Measurements from ENCODE around the gene ITIH4. TPM values are rescaled to one million over a fixed set of nuclear protein-coding genes. Genes with fewer than 3 reads are reported as not detected.

The ITIH4 gene
- total and polyA plus RNA-seq, 9 of the 15 experiments (the other 6 are each of a cell fraction or from before 2014, with no cell fraction given), result 0.09 to 0.62 (median 0.20) TPM; not detected in 6

GRCh38 chr3:52777127-52777958, 53.1 kb downstream of the ITIH4 start, which contains the start of gene ITIH1:
Gene ITIH1, plus strand, starts transcription at chr3:52777599. Its CDS starts 17 bp downstream, at chr3:52777616.
- H3K4me3 ChIP-seq, result no peak within 1 kb of the TSS
- intact Hi-C loops (cut with micrococcal nuclease), result no loop called here
- no peaks in the 10 kb centered on the region for H3K9me3 ChIP-seq (replicated peaks; ENCODE audit: control insufficient read depth, insufficient read depth, low read depth, low read length)
- no peak within 1 kb of the TSS for H2AFZ ChIP-seq (ENCODE audit: low read depth, low read length)
- DNase-seq (ENCODE audit: extremely low read depth in 1 of 4, low spot score in 3 of 4), result no peak
- POLR2A ChIA-PET, result no interaction called here
- no peak within 1 kb of the TSS for H3K9ac ChIP-seq (ENCODE audit: insufficient read depth in 1 of 2, low read depth in 2 of 2, low read length in 2 of 2)
- no peaks in the 10 kb centered on the region for H3K79me2 ChIP-seq (ENCODE audit: control insufficient read depth, insufficient read depth, low read length)
- H3K36me3 ChIP-seq (ENCODE audit: control insufficient read depth, insufficient read depth, low read length), result no peaks in the 10 kb centered on the region
- no peak for ATAC-seq
- BruUV-seq (replicated peaks), result no TSS peak
- no peaks in the 10 kb centered on the region for H3K9me1 ChIP-seq (ENCODE audit: control insufficient read depth, insufficient read depth, low read length)
- H4K20me1 ChIP-seq (replicated peaks; ENCODE audit: control insufficient read depth, insufficient read depth, low read length), result no peaks in the 10 kb centered on the region
- FAIRE-seq, result no peak
- no peak within 1 kb of the TSS for H3K27ac ChIP-seq (ENCODE audit: extremely low read depth, low read depth, low read length)
- H3K4me1 ChIP-seq (replicated peaks in 1 of 2; ENCODE audit: control insufficient read depth in 2 of 2, insufficient read depth in 2 of 2, low read length in 2 of 2), result no peaks in the 10 kb centered on the region; a peak in 2 of 5 replicates
- CTCF ChIA-PET (ENCODE audit: low intra/inter-chr PET ratio), result no interaction called here
- H3K4me2 ChIP-seq (ENCODE audit: insufficient read depth, low read length), result no peak within 1 kb of the TSS
- H3K27me3 ChIP-seq (ENCODE audit: control insufficient read depth in 2 of 2, insufficient read depth in 2 of 2, low read length in 2 of 2), result peaks cover 0 to 17% of the 10 kb centered on the region in 2 experiments; a peak in 2 of 5 replicates
- in situ Hi-C loops (cut with MboI), result no loop called here
- 23% methylated on average over 11 of the region's 12 CpGs for WGBS (ENCODE audit: insufficient coverage, low coverage, missing lambda C conversion rate)
- no peak for TF ChIP-seq HOMEZ (CRISPR knock-in tag; IDR thresholded peaks at IDR 0.05)
- no peak for TF ChIP-seq PKNOX1 (IDR thresholded peaks at IDR 0.05)
- TF ChIP-seq PHB (CRISPR knock-in tag; IDR thresholded peaks at IDR 0.05), result no peak
- no peak for TF ChIP-seq CHD7 (IDR thresholded peaks at IDR 0.05; ENCODE audit: low read depth, low read length)

Measured in K562 (cell line).